ENCODE results near the gene HEPN1.

GRCh38 chr11:124880958-124881357 lies 38.1 kb upstream of the HEPN1 start:
- TF ChIP-seq JUNB (IDR thresholded peaks at IDR 0.05) (no peak), CTCF (IDR thresholded peaks at IDR 0.05) (no peak), USF2 (IDR thresholded peaks at IDR 0.05) (no peak), RAD21 (conservative IDR thresholded peaks at IDR 0.05 in 1 of 2, IDR thresholded peaks at IDR 0.05 in 1 of 2) (no peak), CEBPB (IDR thresholded peaks at IDR 0.05) (no peak), JUN (IDR thresholded peaks at IDR 0.05) (no peak)
